Measurements from ENCODE around the gene RSBN1L. TPM values are rescaled to one million over a fixed set of nuclear protein-coding genes. Genes with fewer than 3 reads are reported as not detected.
"Not testable (repeated sequence)": the region's sequence is repeated elsewhere in the genome, so short reads cannot be mapped to it uniquely, and the experiment has no call there.

The RSBN1L gene
- total RNA-seq, 2 donors from 2014 or later, result 20.8 to 22.5 TPM

DNA sequence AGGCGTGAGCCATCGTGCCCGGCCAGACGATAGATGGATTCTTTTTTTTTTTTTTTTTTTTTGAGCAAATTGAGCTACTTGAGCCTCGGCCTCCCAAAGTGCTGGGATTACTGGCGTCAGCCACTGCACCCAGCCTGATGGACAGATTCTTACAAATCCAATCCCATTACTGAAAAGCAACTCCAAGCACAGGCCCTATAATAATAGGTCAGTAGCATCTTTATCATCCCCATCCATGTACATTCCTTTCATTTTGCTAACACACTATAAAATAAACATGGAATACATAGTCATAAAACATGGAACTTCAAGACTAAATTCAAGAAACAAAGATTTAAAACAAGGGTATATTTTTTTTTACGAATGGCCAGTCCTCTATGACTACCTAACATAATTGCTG lies 16.0 kb upstream of the RSBN1L start:
- ATAC-seq (no peak), DNase-seq (no peak)
- intact Hi-C loops (cut with DNase I, micrococcal nuclease), result no loop called here

- DNase-seq (no peak), ATAC-seq (no peak)
- intact Hi-C loops (cut with DNase I, micrococcal nuclease), result no loop called here
These were observed 12.2 kb upstream of the RSBN1L start for GRCh38 chr7:77684030-77684429.

DNA sequence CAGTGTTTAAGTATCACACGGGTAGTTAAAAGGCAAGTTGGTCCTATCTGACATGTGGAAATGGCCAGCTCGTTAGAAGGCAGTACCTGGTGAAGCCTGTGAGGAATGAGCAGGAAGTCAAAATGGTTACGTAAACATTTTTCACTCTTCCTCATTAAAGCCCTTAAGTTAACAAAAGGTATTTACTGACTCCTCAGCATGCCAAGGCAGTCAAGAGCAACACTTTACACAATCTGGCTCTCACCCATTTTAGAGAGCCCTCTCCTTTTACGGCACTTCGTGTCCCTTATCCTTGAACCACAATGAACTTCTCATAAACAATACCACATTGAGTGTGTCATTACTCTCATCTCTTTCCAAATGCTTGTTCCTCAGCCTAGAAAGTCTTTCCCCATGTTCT lies 11.0 kb upstream of the RSBN1L start:
- peak; percentile 91 for ATAC-seq
- intact Hi-C loops (cut with DNase I, micrococcal nuclease), result no loop called here

GRCh38 chr7:77687100-77687746 lies 9.0 kb upstream of the RSBN1L start:
- no peak for DNase-seq
- intact Hi-C loops (cut with DNase I, micrococcal nuclease), result no loop called here
- ATAC-seq, result no peak

More for the DNA sequence above, 11.0 kb upstream of the RSBN1L start:
- peak in 1 of 2 donors; percentile 61 for DNase-seq

DNA sequence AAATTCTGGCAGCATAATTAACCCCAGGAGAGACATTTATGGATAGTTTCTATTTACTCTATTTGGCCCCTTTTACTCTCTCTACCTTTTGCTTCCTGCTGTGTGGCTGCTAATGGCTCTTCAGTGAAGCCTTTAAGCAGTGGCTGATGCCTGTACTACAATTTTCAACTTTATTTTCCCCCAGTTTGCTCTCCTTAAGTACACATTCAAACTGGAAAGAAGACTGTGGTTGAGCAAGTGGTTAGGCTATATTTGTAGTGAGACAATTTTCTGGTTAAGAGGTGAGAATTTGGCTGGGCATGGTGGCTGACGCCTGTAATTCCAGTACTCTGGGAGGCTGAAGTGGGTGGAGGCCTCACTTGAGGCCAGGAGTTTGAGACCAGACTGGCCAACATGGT lies 8.5 kb upstream of the RSBN1L start:
- ATAC-seq (no peak), DNase-seq (no peak)
- intact Hi-C loops (cut with DNase I, micrococcal nuclease), result no loop called here

DNA sequence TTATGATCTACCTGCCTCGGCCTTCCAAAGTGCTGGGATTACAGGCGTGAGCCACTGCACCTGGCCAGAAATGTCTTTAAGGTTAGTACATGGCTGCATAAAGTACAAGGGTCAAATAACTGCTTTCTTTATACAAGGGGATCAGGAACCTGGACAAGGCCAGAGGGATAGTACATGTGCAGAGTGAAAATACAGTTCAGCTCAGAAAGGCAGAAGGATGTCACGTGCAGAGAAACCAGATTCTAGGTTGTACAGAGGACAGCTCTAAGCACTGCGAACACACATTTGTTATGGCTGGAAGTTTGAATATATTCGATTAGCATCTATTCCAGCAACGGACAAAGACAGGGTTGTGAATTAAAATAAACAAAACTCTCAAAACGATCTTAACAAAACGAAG lies 6.0 kb upstream of the RSBN1L start:
- no peak for DNase-seq
- intact Hi-C loops (cut with DNase I, micrococcal nuclease), result no loop called here
- ATAC-seq, result peak; percentile 15

DNA sequence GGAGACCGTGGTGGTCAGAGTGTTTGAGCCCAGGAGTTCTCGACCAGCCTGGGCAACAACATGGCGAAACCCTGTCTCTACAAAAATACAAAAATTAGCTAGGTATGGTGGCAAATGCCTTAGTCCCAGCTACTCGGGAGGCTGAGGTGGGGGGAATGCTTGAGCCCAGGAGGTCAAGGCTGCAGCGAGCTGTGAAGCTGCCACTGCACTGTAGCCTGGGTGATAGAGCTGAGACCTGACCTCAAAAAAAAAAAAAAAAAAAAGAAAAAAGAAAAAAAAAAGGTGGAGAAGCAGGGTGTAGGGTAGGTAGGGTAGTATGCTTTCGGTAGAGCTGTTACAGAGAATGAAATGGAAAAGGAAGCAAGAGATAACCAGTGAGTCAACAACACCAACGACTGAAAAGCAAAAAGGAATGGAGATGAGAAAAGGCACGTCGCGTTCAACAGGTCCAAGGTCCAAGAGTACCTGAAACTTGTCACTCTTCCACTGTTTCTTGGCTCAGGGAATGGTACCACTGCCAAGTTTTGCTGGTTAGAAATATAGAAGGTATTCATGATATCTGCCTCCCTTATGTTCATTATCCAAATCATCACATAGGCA lies 4.3 kb upstream of the RSBN1L start:
- ATAC-seq, result peak; percentile 39
- DNase-seq, result peak in 1 of 2 donors; percentile 40

GRCh38 chr7:77693830-77694583 lies 2.3 kb upstream of the RSBN1L start:
- no peak for DNase-seq
- no peak for ATAC-seq
- intact Hi-C loops (cut with DNase I, micrococcal nuclease), result no loop called here

More for the DNA sequence above, 4.3 kb upstream of the RSBN1L start:
- intact Hi-C loops (cut with DNase I, micrococcal nuclease), result no loop called here

DNA sequence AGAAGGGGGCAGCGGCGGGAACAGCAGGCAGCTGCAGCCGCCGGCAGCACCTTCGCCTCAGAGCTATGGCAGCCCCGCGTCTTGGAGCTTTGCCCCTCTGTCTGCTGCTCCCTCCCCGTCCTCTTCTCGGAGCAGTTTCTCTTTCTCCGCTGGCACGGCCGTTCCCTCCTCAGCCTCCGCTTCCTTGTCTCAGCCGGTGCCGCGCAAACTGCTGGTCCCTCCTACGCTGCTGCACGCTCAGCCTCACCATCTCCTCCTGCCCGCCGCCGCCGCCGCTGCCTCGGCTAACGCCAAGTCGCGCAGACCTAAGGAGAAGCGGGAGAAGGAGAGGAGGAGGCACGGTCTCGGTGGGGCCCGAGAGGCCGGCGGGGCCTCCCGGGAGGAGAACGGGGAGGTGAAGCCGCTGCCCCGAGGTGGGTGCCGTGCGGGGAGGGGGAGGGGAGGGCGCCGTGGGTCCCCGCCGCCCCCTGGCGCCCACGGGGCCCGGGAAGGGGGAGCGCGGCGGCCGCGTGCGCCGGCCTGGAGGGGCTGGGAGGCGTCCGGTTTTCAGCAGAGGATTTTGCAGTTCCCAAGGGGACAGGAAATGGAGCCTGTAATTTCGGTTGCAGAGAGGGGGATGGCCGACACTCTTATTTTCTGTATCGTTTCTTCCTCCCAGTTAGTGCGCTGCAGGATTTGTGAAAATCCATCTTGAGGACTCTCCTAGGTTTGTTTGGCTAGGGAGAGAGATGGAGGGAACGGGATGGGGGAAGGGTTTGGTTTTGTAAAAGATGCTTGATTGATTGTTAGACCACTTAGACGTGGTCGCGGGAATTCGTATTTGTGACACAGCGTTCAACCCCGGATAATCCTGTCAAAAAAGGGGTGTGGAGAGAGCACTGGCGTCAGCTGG lies 630 bp downstream of the RSBN1L start:
- intact Hi-C loops (cut with DNase I, micrococcal nuclease), result no loop called here
- ATAC-seq (peak; percentile 54), DNase-seq (peak; percentile 71 to 73)

GRCh38 chr7:77697535-77697831 lies 1.2 kb downstream of the RSBN1L start:
- DNase-seq (peak in 1 of 2 donors; percentile 56), ATAC-seq (peak; percentile 18)
- intact Hi-C loops (cut with DNase I, micrococcal nuclease), result no loop called here

GRCh38 chr7:77698042-77698625 lies 1.9 kb downstream of the RSBN1L start:
- ATAC-seq, result no peak
- DNase-seq, result no peak
- intact Hi-C loops (cut with DNase I, micrococcal nuclease), result no loop called here

DNA sequence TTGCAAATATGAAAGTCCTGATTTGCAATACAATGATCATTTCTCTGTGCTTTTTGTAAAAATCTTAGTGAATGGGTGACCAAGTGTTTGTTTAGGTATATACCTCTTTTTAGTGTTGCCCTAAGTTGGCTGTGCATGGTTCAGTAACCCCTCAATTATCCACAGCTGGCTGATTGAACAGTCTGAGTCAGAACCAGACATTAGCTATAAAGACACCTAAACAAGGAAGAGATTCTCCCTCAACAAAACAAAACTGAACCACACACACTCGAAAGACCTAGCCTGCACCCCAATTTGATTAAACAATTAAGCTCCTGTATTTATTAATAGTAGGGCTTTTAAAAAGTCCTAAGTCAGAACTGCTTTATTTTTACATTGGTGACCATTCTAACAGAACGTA lies 2.8 kb downstream of the RSBN1L start:
- intact Hi-C loops (cut with DNase I, micrococcal nuclease), result no loop called here
- no peak for DNase-seq
- no peak for ATAC-seq

GRCh38 chr7:77702513-77702912 lies 6.3 kb downstream of the RSBN1L start:
- ATAC-seq (peak; percentile 58), DNase-seq (no peak)
- intact Hi-C loops (cut with DNase I, micrococcal nuclease), result no loop called here

DNA sequence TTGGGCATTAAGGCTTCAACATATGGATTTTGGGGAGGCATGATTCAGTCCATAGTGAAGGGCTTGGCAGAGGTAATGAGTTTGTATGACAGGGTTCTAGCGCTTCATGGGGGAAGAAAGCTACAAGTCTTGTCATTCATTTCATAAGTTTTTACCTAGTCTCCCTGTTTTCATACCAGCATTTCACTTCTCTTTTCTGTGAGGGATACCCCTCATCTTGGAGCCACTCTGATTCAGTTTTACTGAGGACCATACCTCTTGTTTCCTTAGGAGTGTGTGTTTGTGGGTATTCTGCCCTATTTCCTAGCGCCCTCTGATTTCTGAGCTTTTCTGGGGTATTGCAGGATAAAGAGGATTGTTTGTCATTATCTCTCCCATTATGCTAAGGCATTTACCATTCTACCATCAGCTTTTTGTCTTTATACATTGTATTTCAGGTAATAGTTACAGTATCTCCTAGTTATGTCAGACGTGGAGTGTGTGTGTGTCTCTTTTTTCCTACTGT lies 6.8 kb downstream of the RSBN1L start:
- DNase-seq, result no peak
- ATAC-seq, result peak; percentile 15
- intact Hi-C loops (cut with DNase I, micrococcal nuclease), result no loop called here

DNA sequence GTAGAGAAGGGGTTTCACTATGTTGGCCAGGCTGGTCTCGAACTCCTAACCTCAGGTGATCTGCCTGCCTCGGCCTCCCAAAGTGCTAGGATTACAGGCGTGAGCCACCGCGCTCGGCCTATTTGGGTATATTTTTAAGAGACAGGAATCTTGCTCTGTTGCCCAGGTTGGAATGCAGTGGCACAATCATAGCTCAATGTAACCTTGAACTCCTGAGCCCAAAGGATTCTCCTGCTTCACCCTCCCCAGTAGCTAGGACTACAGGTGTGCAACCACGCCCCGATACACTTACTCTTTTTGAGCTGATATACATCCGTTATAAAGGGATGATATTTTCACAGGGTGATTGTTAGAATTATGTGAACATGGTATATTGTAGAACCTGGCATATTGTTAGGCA lies 7.4 kb downstream of the RSBN1L start:
- ATAC-seq, result peak; percentile 37
- DNase-seq; intact Hi-C loops (cut with DNase I, micrococcal nuclease): not testable (repeated sequence)

DNA sequence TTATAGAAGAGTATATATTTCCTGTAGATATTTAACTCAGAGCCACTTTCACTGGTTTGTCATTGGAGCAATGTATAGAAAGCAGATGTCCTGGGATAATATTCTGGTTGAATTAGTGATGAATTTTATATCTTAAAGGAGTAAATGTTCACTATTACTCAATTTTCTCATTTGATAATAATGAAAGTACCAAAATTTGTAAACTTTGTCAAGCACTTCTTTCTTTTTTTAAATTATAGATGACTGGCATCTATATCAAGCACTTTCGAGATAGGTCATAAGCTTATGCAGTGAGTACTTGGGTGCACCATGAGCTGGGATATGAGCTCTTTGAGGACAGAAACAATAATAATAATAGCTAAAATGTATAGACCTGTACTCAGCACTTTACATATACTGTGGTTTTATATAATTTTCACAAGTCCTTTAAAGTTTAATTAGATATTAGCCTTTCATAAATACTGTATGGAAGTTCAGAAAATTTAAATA lies 11.3 kb downstream of the RSBN1L start:
- DNase-seq, result no peak
- ATAC-seq, result no peak
- intact Hi-C loops (cut with DNase I, micrococcal nuclease), result no loop called here

GRCh38 chr7:77710067-77710466 lies 13.8 kb downstream of the RSBN1L start:
- DNase-seq, result no peak
- no peak for ATAC-seq
- intact Hi-C loops (cut with DNase I, micrococcal nuclease), result no loop called here

GRCh38 chr7:77710861-77711260 lies 14.6 kb downstream of the RSBN1L start:
- intact Hi-C loops (cut with DNase I, micrococcal nuclease), result no loop called here
- no peak for DNase-seq

DNA sequence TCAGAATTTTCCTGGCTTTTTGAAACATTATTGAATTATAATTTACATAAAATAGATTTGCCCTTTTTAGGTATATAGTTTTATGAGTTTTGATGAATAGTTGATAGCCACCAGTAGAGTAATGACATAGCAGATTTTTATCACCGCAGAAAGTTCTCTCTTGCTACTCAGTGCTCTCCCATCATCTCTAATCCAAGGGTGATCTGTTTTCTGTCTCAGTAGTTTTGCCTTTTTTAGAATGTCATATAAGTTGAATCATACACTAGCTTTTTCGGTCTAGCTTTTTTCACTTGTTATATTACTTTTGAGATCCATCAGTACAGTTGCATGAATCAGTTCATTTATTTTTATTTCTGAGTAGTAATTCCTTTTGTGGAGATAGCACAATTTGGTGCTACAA lies 17.9 kb downstream of the RSBN1L start:
- ATAC-seq (no peak), DNase-seq (no peak)
- intact Hi-C loops (cut with DNase I, micrococcal nuclease), result no loop called here

More at GRCh38 chr7:77710861-77711260, 14.6 kb downstream of the RSBN1L start:
- ATAC-seq, result no peak

Data from left colon (tissue), 2 donors.